Nephron (organoid): ENCODE results near the gene OXGR1.

Experiments used
- H3K27ac Mint-ChIP-seq, 3 experiments: 2 replicates each; pipeline ENCODE4 v1.8.0; 2020; ENCODE audit warnings: mixed read lengths in 3 of 3, mild to moderate bottlenecking in 2 of 3, moderate library complexity in 1 of 3
- H3K27me3 Mint-ChIP-seq: 2 replicates; pipeline ENCODE4 v1.8.0; 2021; ENCODE audit warnings: low read depth, mild to moderate bottlenecking, moderate library complexity, mixed read lengths
- H3K36me3 Mint-ChIP-seq: 2 replicates; pipeline ENCODE4 v1.8.0; 2020; ENCODE audit warnings: low read depth, mixed read lengths
- H3K4me1 Mint-ChIP-seq: 2 replicates; pipeline ENCODE4 v1.8.0; 2020; ENCODE audit warnings: mixed read lengths
- H3K4me3 Mint-ChIP-seq, 3 experiments: 2 replicates each; pipeline ENCODE4 v1.8.0; 2020; ENCODE audit warnings: mild to moderate bottlenecking in 3 of 3, mixed read lengths in 3 of 3, moderate library complexity in 2 of 3
- H3K9me3 Mint-ChIP-seq: 2 replicates; pipeline ENCODE4 v1.8.0; 2020; ENCODE audit warnings: mixed read lengths
- CTCF ChIP-seq, 3 experiments: fragments of 200-600 bp; sonication (generic); IDR thresholded peaks; one replicate each; pipeline ENCODE4 v1.5.0; 2021; ENCODE audit warnings: antibody characterized with exemption in 3 of 3; ENCODE audit not compliant: unreplicated experiment in 3 of 3

The OXGR1 gene

GRCh38 chr13:96948127-96948526 is 46.1 kb downstream of the OXGR1 start:
- no peaks in the 10 kb centered on the region for H3K9me3 Mint-ChIP-seq

DNA sequence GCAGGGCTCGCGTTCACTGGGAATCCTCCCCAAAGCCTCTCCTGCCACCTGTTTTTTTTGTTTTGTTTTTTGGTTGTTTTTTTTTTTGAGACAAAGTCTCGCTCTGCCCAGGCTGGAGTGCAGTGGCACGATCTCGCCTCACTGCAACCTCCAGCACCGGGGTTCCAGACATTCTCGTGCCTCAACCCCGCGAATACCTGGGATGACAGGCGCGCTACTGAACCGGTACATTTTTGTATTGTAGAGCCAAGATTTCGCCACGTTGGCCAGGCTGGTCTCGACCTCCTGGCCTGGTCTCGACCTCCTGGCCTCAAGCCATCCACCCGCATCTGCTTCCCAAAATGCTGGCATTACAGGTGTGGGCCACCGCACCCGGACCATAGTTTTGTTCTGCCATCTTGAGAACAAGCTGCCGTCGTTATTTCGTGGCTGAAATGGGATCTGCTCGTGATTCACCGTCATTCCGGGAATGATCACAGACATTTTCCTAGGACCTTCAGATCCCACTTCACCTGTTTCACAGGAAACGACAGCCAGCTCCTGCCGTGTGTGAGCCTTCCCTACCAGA is 46.8 kb downstream of the OXGR1 start:
- no peaks in the 10 kb centered on the region for H3K4me1 Mint-ChIP-seq
- H3K27me3 Mint-ChIP-seq, result no peaks in the 10 kb centered on the region
- TF ChIP-seq CTCF (IDR thresholded peaks at IDR 0.05; ENCODE audit: unreplicated experiment in 3 of 3), result no peak
- H3K9me3 Mint-ChIP-seq, result no peaks in the 10 kb centered on the region
- H3K27ac Mint-ChIP-seq, result no peak overlapping the region
- no peaks in the 10 kb centered on the region for H3K36me3 Mint-ChIP-seq
- H3K4me3 Mint-ChIP-seq, result no peak overlapping the region

More at GRCh38 chr13:96948127-96948526, 46.1 kb downstream of the OXGR1 start:
- Mint-ChIP-seq H3K4me1 (no peaks in the 10 kb centered on the region), H3K36me3 (no peaks in the 10 kb centered on the region), H3K4me3 (no peak overlapping the region), H3K27me3 (no peaks in the 10 kb centered on the region), H3K27ac (no peak overlapping the region)
- TF ChIP-seq CTCF (IDR thresholded peaks at IDR 0.05; ENCODE audit: unreplicated experiment in 3 of 3), result no peak

DNA sequence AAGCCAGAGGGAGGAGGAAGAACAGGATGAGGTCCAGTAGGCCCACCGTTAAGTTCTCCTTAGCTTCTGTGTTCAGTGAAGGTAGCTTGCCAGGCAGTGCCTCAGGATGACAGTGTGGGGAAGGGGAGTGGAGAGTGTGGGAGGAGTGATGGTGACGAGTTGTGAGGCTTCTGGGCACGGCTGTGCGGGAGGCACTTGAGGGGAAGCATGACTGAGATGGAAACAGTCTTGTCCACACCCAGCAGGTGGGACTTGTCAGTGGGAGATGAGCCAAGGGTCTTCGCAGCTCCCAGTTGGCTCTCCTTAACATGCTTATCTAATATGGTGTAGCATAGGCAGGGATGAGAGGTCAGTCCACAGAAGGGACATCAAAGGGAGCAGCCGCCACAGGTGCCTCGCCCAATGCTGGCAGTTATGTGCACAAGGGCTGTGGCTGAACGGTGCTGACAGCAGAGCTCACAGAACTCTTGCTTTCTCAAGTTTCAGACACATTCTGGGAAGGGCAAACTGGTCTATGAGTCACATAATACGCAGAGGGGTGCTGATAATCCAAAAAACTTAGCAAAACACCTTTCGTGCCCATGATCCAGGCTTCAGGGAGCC is 47.5 kb downstream of the OXGR1 start:
- H3K4me3 Mint-ChIP-seq, result no peak overlapping the region
- no peaks in the 10 kb centered on the region for H3K4me1 Mint-ChIP-seq
- H3K27ac Mint-ChIP-seq, result no peak overlapping the region
- no peaks in the 10 kb centered on the region for H3K9me3 Mint-ChIP-seq
- H3K36me3 Mint-ChIP-seq, result no peaks in the 10 kb centered on the region
- TF ChIP-seq CTCF (IDR thresholded peaks at IDR 0.05; ENCODE audit: unreplicated experiment in 3 of 3), result no peak
- no peaks in the 10 kb centered on the region for H3K27me3 Mint-ChIP-seq

GRCh38 chr13:96940961-96941360 is 53.3 kb downstream of the OXGR1 start:
- H3K9me3 Mint-ChIP-seq, result no peaks in the 10 kb centered on the region
- no peak for TF ChIP-seq CTCF (IDR thresholded peaks at IDR 0.05; ENCODE audit: unreplicated experiment in 3 of 3)
- no peaks in the 10 kb centered on the region for H3K36me3 Mint-ChIP-seq
- no peak overlapping the region for H3K27ac Mint-ChIP-seq
- H3K4me1 Mint-ChIP-seq, result no peaks in the 10 kb centered on the region
- H3K4me3 Mint-ChIP-seq, result no peak overlapping the region
- H3K27me3 Mint-ChIP-seq, result no peaks in the 10 kb centered on the region

DNA sequence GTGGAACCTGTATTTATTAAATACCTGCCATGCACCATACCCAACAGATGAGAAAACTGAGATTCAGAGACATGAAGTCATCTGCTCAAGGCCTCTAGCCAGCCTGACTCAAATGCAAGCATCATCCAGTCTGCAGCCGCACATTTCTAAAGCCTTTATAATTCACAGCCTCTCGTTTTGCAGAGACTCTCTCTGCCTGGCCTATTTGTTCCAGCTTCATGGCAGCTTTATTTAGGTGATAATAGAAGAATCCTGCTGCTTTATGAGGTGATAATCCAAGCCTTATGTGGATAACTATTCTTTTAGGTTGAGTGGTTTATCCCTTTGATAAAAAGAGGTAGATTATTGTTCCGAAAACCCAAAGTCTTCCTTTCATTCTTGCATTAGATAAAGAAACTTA is 58.4 kb downstream of the OXGR1 start:
- Mint-ChIP-seq H3K36me3 (no peaks in the 10 kb centered on the region), H3K27ac (no peak overlapping the region), H3K4me3 (no peak overlapping the region), H3K4me1 (no peaks in the 10 kb centered on the region), H3K27me3 (no peaks in the 10 kb centered on the region), H3K9me3 (no peaks in the 10 kb centered on the region)
- no peak for TF ChIP-seq CTCF (IDR thresholded peaks at IDR 0.05; ENCODE audit: unreplicated experiment in 3 of 3)
